Measurements from ENCODE around the gene THSD4.

DNA sequence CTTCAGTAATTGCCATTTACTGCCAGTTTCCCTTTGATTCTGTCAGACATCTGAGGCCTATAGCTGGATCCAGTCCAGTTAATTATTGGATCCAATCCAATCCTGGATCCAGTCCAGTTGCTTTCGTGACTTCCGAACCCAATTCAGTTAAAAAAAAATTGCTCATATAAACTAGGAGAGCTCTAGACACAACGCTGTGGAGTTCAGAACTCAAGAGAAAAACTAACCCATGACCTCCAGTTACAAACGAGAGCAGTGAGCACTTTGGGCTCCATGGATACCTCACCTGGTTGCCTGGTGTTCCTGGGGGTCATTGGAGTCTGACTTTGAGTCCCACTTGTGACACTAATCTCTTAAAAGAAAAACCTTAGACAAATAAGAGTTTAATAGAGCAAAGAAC is 269.8 kb downstream of the THSD4 start:
- TF ChIP-seq CTCF (conservative IDR thresholded peaks at IDR 0.05; ENCODE audit: low read depth, low read length) = no peak
- no peak for TF ChIP-seq POLR2A (IDR thresholded peaks at IDR 0.05; ENCODE audit: low read depth, low read length)
- TF ChIP-seq CHD1 (IDR thresholded peaks at IDR 0.05; ENCODE audit: low read depth, low read length) = no peak
- no peak for TF ChIP-seq RCOR1 (IDR thresholded peaks at IDR 0.05; ENCODE audit: insufficient replicate concordance, low read length)
- TF ChIP-seq RFX5 (IDR thresholded peaks at IDR 0.05; ENCODE audit: low read depth, low read length) = no peak

Data from IMR-90 (cell line).